H9 (cell line): Measurements from ENCODE around the gene DOCK1. TPM values are rescaled to one million over a fixed set of nuclear protein-coding genes. Genes with fewer than 3 reads are reported as not detected.

Experiments
- DNase-seq: peaks from one replicate; pipeline ENCODE4 v3.0.0-alpha.2; 2017
- H2AFZ ChIP-seq: one replicate; pipeline ENCODE4 v1.6.1; 2013; ENCODE audit warnings: mild to moderate bottlenecking, low read length, control low read depth, moderate library complexity
- H2AK5ac ChIP-seq: 2 replicates; pipeline ENCODE4 v1.6.1; 2013; ENCODE audit warnings: low read length, control low read depth, mixed read lengths; ENCODE audit not compliant: insufficient read length
- H2BK120ac ChIP-seq: one replicate; pipeline ENCODE4 v1.6.1; 2013; ENCODE audit warnings: low read depth, mild to moderate bottlenecking, low read length, control low read depth, inconsistent platforms; ENCODE audit not compliant: poor library complexity, severe bottlenecking
- H2BK12ac ChIP-seq: 2 replicates; pipeline ENCODE4 v1.6.1; 2013; ENCODE audit warnings: low read length, control low read depth, mixed read lengths, low read depth; ENCODE audit not compliant: insufficient read length
- H2BK15ac ChIP-seq: 2 replicates; pipeline ENCODE4 v1.6.1; 2013; ENCODE audit warnings: low read depth, low read length, control low read depth
- H2BK20ac ChIP-seq: one replicate; pipeline ENCODE4 v1.6.1; 2013; ENCODE audit warnings: low read depth, mild to moderate bottlenecking, low read length, control low read depth, inconsistent platforms; ENCODE audit not compliant: poor library complexity, severe bottlenecking
- H2BK5ac ChIP-seq: 2 replicates; pipeline ENCODE4 v1.6.1; 2013; ENCODE audit warnings: low read length, control low read depth, mixed read lengths; ENCODE audit not compliant: insufficient read length
- H3K14ac ChIP-seq: 2 replicates; pipeline ENCODE4 v1.6.1; 2013; ENCODE audit warnings: low read length, control low read depth; ENCODE audit not compliant: insufficient read depth
- H3K18ac ChIP-seq: 2 replicates; pipeline ENCODE4 v1.6.1; 2013; ENCODE audit warnings: low read depth, mild to moderate bottlenecking, mixed read lengths, low read length, control low read depth; ENCODE audit not compliant: insufficient read length
- H3K23ac ChIP-seq: 2 replicates; pipeline ENCODE4 v1.6.1; 2013; ENCODE audit warnings: low read length, control low read depth, mixed read lengths, low read depth; ENCODE audit not compliant: insufficient read length
- H3K23me2 ChIP-seq: 2 replicates; pipeline ENCODE4 v1.6.1; 2013; ENCODE audit warnings: low read depth, mild to moderate bottlenecking, mixed read lengths, low read length, control low read depth; ENCODE audit not compliant: insufficient read length, poor library complexity, severe bottlenecking
- H3K27ac ChIP-seq: 2 replicates; pipeline ENCODE4 v1.5.1; 2013; ENCODE audit warnings: low read length, control low read depth, mixed read lengths, low read depth; ENCODE audit not compliant: insufficient read length
- H3K27me3 ChIP-seq: 2 replicates; pipeline ENCODE4 v1.6.1; 2013; ENCODE audit warnings: low read length, control low read depth, inconsistent platforms; ENCODE audit not compliant: insufficient read depth
- H3K4ac ChIP-seq: 2 replicates; pipeline ENCODE4 v1.6.1; 2013; ENCODE audit warnings: low read depth, mild to moderate bottlenecking, control low read depth, inconsistent platforms, low read length, moderate library complexity
- H3K4me1 ChIP-seq: 2 replicates; pipeline ENCODE4 v1.6.1; 2013; ENCODE audit warnings: low read length, control low read depth, inconsistent platforms; ENCODE audit not compliant: insufficient read depth
- H3K4me2 ChIP-seq: 2 replicates; pipeline ENCODE4 v1.6.1; 2013; ENCODE audit warnings: low read length, control low read depth, mixed read lengths; ENCODE audit not compliant: insufficient read length, insufficient read depth
- H3K56ac ChIP-seq: 2 replicates; pipeline ENCODE4 v1.6.1; 2013; ENCODE audit warnings: low read depth, mild to moderate bottlenecking, mixed read lengths, low read length, control low read depth; ENCODE audit not compliant: insufficient read length
- H3K79me1 ChIP-seq: 2 replicates; pipeline ENCODE4 v1.6.1; 2013; ENCODE audit warnings: low read depth, mild to moderate bottlenecking, moderate library complexity, low read length, control low read depth, inconsistent platforms; ENCODE audit not compliant: insufficient read depth, poor library complexity, severe bottlenecking
- H3K79me2 ChIP-seq: 2 replicates; pipeline ENCODE4 v1.6.1; 2013; ENCODE audit warnings: low read length, control low read depth, inconsistent platforms; ENCODE audit not compliant: insufficient read depth
- H3K9ac ChIP-seq: 2 replicates; pipeline ENCODE4 v1.6.1; 2013; ENCODE audit warnings: low read length, control low read depth, mixed read lengths; ENCODE audit not compliant: insufficient read length; ENCODE audit errors: extremely low read depth
- H3K9me3 ChIP-seq: one replicate; pipeline ENCODE4 v1.6.1; 2013; ENCODE audit warnings: low read depth, low read length, inconsistent platforms; ENCODE audit not compliant: control insufficient read depth
- H3T11ph ChIP-seq: one replicate; pipeline ENCODE4 v1.6.1; 2013; ENCODE audit warnings: mild to moderate bottlenecking, low read length, control low read depth, inconsistent platforms
- H4K20me1 ChIP-seq: one replicate; pipeline ENCODE4 v1.6.1; 2013; ENCODE audit not compliant: control insufficient read depth, insufficient read length, insufficient read depth
- H4K5ac ChIP-seq: 2 replicates; pipeline ENCODE4 v1.6.1; 2013; ENCODE audit warnings: low read depth, mild to moderate bottlenecking, mixed read lengths, low read length, control low read depth; ENCODE audit not compliant: insufficient read length
- H4K8ac ChIP-seq: replicated peaks from 2 replicates; pipeline ENCODE4 v1.6.1; 2013; ENCODE audit warnings: low read length, control low read depth, mixed read lengths, low read depth; ENCODE audit not compliant: insufficient read length
- H4K91ac ChIP-seq: 2 replicates; pipeline ENCODE4 v1.6.1; 2013; ENCODE audit warnings: low read depth, mild to moderate bottlenecking, moderate library complexity, mixed read lengths, low read length, control low read depth; ENCODE audit not compliant: insufficient read length
- H3K27ac Mint-ChIP-seq, 3 experiments: 2 replicates in 2 of 3; 3 replicates in 1 of 3; pipeline ENCODE4 v1.8.0; 2020 to 2021; ENCODE audit warnings: mixed read lengths in 3 of 3, mild to moderate bottlenecking in 1 of 3, moderate library complexity in 1 of 3
- H3K27me3 Mint-ChIP-seq: 2 replicates; pipeline ENCODE4 v1.8.0; 2021; ENCODE audit warnings: low read depth, mild to moderate bottlenecking, moderate library complexity, mixed read lengths
- H3K36me3 Mint-ChIP-seq, 3 experiments: 2 replicates in 2 of 3; 3 replicates in 1 of 3; pipeline ENCODE4 v1.8.0; 2020 to 2021; ENCODE audit warnings: low read depth in 3 of 3, mixed read lengths in 3 of 3; ENCODE audit not compliant: insufficient read depth in 1 of 3
- H3K4me1 Mint-ChIP-seq, 2 experiments: 2 replicates each; pipeline ENCODE4 v1.8.0; 2020; ENCODE audit warnings: mixed read lengths in 2 of 2
- H3K4me3 Mint-ChIP-seq, 2 experiments: 2 replicates in 1 of 2; 3 replicates in 1 of 2; pipeline ENCODE4 v1.8.0; 2020 to 2021; ENCODE audit warnings: mild to moderate bottlenecking in 2 of 2, mixed read lengths in 2 of 2, moderate library complexity in 1 of 2
- H3K9me3 Mint-ChIP-seq, 2 experiments: 2 replicates in 1 of 2; 3 replicates in 1 of 2; pipeline ENCODE4 v1.8.0; 2020; ENCODE audit warnings: mild to moderate bottlenecking in 2 of 2, mixed read lengths in 2 of 2, moderate library complexity in 1 of 2
- WGBS: extraction: QIAGEN DNeasy Blood & Tissue Kit; methylation state at CpG from one replicate; pipeline ENCODE4 v1.1.7; 2013; ENCODE audit warnings: missing lambda C conversion rate, low lambda C conversion rate, mixed read lengths; ENCODE audit not compliant: insufficient read length; ENCODE audit errors: extremely low coverage; 5-methylcytosine and 5-hydroxymethylcytosine counted together
- total RNA-seq: library from RNA; stranded (reverse); gene quantifications from 2 replicates; pipeline ENCODE4 v1.2.1, GENCODE V29; 2021
- TF ChIP-seq, protein P1 (sequence below): fragments of 200-600 bp; sonication (generic); conservative IDR thresholded peaks from 3 replicates; pipeline ENCODE4 v1.8.0; 2021; ENCODE audit warnings: antibody characterized with exemption, mild to moderate bottlenecking

The DOCK1 gene
- total RNA-seq, 1 experiment from 2014 or later: 57.0 TPM

DNA sequence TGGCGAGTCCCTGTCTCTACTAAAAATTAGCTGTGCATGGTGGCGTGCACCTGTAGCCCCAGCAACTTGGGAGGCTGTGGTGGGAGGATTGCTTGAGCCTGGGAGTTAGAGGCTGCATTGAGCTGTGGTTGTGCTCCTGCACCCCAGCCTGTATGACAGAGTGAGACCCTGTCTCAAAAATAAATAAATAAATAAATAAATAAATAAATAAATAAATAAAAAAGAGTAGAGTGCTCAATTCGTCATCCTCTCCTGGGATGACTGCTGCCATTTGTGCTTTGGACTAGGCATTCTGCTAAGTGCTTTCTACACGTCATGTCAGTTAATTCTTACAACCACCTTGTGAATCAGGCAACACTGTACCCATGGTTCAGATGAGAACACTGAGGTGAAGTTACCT is 130.6 kb downstream of the DOCK1 start:
- Histone ChIP-seq H4K8ac (no peak overlapping the region), H3K79me2 (no peaks in the 10 kb centered on the region), H3K79me1 (no peaks in the 10 kb centered on the region), H4K91ac (no peak overlapping the region), H2BK120ac (no peak overlapping the region), H3K14ac (no peak overlapping the region), H3K23me2 (no peaks in the 10 kb centered on the region), H2AFZ (no peak overlapping the region), H3K9me3 (no peaks in the 10 kb centered on the region), H3K27ac (no peak overlapping the region), H2BK5ac (no peak overlapping the region), H2BK20ac (no peak overlapping the region), H3K27me3 (no peaks in the 10 kb centered on the region), H3K23ac (no peak overlapping the region), H4K5ac (no peak overlapping the region), H2BK12ac (no peak overlapping the region), H3K4me2 (no peak overlapping the region), H3K4me1 (no peaks in the 10 kb centered on the region), H2BK15ac (no peak overlapping the region), H3K9ac (no peak overlapping the region), H2AK5ac (no peak overlapping the region), H3K18ac (no peak overlapping the region), H3T11ph (no peak overlapping the region), H4K20me1 (no peaks in the 10 kb centered on the region), H3K4ac (no peak overlapping the region), H3K56ac (no peak overlapping the region)
- Mint-ChIP-seq H3K4me1 (no peaks in the 10 kb centered on the region), H3K9me3 (no peaks in the 10 kb centered on the region), H3K36me3 (peaks cover 29 to 79% (median 56%) of the 10 kb centered on the region in 3 experiments; a peak in 6 of 7 replicates), H3K27me3 (no peaks in the 10 kb centered on the region), H3K27ac (no peak overlapping the region), H3K4me3 (no peak overlapping the region)
- TF ChIP-seq, protein P1, sequence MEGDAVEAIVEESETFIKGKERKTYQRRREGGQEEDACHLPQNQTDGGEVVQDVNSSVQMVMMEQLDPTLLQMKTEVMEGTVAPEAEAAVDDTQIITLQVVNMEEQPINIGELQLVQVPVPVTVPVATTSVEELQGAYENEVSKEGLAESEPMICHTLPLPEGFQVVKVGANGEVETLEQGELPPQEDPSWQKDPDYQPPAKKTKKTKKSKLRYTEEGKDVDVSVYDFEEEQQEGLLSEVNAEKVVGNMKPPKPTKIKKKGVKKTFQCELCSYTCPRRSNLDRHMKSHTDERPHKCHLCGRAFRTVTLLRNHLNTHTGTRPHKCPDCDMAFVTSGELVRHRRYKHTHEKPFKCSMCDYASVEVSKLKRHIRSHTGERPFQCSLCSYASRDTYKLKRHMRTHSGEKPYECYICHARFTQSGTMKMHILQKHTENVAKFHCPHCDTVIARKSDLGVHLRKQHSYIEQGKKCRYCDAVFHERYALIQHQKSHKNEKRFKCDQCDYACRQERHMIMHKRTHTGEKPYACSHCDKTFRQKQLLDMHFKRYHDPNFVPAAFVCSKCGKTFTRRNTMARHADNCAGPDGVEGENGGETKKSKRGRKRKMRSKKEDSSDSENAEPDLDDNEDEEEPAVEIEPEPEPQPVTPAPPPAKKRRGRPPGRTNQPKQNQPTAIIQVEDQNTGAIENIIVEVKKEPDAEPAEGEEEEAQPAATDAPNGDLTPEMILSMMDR: no peak
- whole genome bisulfite sequencing: no CpG with 5 or more reads among the region's 4 CpGs
- DNase-seq: no peak
